ENCODE measurements around the gene PRR19.
"Not testable (repeated sequence)": the region's sequence is repeated elsewhere in the genome, so short reads cannot be mapped to it uniquely, and the experiment has no call there.

The PRR19 gene

GRCh38 chr19:42326969-42327368, 25.0 kb downstream of the PRR19 start:
- no peak for DNase-seq (ENCODE audit: low read depth)

DNA sequence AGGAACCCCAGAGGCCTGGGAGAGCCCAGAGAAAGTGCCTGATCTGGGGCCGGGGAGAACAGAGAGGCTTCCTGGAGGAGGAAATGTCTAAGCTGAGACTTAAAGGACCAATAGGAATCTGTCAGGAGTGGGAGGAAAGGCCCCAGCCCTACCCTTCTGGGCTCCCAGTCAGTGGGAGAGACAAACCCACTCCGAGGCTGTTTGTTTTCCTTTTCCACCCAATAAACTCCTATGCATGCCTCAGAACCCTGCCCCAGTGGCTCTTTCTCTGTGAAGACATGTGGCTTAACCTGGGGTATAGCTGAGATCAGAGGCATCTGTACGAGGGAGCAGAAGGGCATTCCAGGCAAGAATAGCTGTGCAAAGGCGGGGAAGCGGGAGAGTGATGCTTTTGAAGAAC, 25.4 kb downstream of the PRR19 start:
- no peak for DNase-seq (ENCODE audit: low read depth)

- no peak for DNase-seq (ENCODE audit: low read depth)
These were observed 26.2 kb downstream of the PRR19 start for GRCh38 chr19:42328106-42328505.

DNA sequence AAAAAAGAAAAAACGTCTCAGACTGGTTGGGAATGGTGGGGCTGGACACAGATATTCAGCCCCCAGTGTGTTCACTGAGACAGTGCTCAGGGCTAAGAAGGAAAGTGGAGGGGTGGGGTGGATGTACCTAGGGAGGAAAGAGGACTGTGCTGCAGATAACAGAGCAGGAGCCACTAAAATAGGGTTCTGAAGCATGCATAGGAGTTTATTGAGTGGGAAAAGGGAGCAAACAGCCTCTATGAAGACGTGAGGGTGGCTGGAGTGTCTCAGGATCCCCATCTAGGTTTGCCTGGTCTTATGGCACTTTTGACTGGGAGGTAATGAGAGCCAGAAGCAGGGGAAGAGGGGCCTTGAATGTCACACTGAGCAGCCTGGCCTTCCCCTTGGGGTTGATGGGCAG, 26.9 kb downstream of the PRR19 start:
- no peak for DNase-seq (ENCODE audit: low read depth)

DNA sequence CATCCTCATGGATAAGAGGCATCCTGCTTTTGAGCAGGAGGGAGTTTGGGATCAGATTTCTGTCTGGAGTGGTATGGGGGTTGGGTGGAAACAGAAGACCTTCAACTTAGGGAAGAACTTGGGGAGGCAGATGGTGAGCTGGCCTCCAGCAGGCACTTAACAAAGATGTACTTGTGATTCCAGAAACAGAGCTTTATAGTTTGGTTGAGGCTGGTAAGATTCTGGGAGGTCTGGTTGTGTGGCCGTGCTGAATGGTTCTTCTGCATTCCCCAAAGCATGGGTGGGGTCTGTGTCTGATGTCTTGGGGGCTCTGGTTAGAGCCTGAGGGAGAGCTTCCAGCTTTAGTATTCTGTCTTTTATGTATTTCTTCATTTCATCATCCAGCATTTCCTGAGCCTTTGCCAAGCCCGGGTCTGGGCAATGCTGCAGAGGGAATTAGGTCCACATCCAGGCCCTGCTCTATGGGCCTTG, 28.3 kb downstream of the PRR19 start:
- no peak for DNase-seq (ENCODE audit: low read depth)

GRCh38 chr19:42331333-42331732, 29.4 kb downstream of the PRR19 start:
- not testable (repeated sequence) for DNase-seq (ENCODE audit: low read depth)

GRCh38 chr19:42332059-42332458, 30.1 kb downstream of the PRR19 start:
- no peak for DNase-seq (ENCODE audit: low read depth)

DNA sequence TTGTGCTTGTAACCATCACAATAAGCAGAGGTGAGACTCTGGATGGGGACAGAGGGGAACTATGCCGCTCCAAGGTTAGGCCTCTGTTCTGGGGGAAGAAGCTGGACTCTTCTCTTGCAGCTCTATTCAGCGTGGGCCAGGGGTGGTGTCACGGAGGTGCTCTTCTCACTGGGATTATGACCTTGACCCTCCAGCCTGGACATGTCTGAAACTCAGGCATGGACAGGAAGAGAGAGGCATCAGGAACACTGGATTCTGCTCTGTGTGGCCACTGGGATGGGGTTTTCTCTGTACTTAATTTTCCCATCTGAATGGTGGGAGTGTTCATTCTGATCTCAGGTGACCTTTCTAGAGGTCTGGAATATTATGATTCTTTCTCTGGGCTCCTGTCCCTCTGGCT, 31.1 kb downstream of the PRR19 start:
- DNase-seq (ENCODE audit: low read depth), result no peak

GRCh38 chr19:42333975-42334696, 32.2 kb downstream of the PRR19 start:
- no peak for DNase-seq (ENCODE audit: low read depth)

GRCh38 chr19:42334697-42335373, 32.9 kb downstream of the PRR19 start:
- DNase-seq (ENCODE audit: low read depth), result no peak

- no peak for DNase-seq (ENCODE audit: low read depth)
These were observed 33.5 kb downstream of the PRR19 start for GRCh38 chr19:42335374-42335936.

- no peak for DNase-seq (ENCODE audit: low read depth)
These were observed 34.0 kb downstream of the PRR19 start for GRCh38 chr19:42335971-42336370.

DNA sequence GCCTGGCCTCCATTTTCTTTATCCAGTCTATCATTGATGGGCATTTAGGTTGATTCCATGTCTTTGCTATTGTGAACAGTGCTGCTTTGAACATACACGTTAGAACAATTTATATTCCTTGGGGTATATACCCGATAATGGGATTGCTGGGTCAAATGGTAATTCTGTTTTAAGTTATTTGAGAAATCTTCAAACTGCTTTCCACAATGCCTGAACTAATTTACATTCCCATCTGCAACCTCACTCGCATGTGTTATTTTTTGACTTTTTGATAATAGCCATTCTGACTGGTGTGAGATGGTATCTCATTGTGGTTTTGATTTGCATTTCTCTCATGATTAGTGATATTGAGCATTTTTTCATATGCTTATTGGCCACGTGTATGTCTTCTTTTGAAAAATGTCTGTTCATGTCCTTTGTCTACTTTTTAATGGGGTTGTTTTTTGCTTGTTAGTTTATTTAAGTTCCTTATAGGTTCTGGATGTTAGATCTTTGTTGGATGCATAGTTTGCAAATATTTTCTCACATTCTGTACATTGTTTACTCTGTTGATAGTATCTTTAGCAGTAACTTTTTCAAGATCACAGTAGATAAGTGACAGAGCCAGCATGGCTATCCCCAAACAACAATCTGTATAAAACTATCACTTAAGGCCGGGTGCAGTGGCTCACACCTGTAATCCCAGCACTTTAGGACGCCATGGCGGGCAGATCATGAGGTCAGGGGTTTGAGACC, 37.4 kb downstream of the PRR19 start:
- DNase-seq (ENCODE audit: low read depth), result not testable (repeated sequence)

GRCh38 chr19:42339922-42340321, 38.0 kb downstream of the PRR19 start:
- not testable (repeated sequence) for DNase-seq (ENCODE audit: low read depth)

DNA sequence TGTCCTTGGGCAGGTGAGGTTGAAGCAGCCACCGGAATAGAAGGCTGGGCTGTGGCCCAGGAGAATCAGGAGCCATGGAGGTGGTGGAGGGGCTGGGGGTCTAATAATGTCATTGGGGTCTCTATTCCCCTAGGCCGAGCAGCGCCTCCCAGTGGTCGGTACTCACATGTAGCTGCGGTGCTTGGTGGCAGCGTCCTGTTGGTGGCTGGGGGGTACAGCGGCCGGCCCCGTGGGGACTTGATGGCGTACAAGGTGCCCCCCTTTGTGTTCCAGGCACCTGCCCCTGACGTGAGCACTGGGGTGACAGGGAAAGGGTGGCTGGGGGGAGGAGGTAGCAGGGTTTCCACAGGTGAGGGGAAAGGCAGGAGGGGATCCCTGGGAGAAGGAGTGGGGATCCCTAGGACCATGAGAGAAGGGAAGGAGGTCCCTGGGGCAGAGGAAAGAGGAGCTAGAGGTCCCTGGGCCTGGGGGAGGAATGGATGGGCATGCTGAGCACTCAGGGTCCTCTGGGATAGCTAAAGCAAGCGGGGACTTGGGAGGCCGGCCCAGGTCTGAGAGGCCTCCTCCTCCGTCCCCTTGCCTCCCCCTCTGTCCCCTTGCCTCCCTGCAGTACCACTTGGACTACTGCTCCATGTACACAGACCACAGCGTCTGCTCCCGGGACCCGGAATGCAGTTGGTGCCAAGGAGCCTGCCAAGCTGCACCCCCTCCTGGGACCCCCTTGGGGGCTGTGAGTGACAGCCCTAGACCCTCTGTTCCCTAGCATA, 41.6 kb downstream of the PRR19 start:
- DNase-seq (ENCODE audit: low read depth), result no peak

DNA sequence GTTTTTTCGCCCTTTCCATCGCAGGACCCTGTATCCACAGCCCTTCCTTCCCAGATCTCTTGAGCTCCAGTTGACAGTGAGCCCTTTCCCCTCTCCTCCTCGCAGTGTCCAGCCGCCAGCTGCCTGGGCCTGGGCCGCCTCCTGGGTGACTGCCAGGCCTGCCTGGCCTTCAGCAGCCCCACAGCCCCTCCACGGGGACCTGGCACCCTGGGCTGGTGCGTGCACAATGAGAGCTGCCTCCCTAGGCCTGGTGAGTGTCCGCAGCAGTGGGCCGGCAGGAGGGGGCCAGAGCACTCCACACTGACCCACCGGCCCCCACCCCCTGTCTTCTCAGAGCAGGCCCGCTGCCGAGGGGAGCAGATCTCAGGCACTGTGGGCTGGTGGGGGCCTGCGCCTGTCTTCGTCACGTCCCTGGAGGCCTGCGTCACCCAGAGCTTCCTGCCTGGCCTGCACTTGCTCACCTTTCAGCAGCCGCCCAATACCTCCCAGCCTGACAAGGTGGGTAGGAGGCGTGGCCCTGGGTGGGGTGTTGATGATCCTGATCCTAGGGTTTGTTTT, 42.5 kb downstream of the PRR19 start:
- no peak for DNase-seq (ENCODE audit: low read depth)

DNA sequence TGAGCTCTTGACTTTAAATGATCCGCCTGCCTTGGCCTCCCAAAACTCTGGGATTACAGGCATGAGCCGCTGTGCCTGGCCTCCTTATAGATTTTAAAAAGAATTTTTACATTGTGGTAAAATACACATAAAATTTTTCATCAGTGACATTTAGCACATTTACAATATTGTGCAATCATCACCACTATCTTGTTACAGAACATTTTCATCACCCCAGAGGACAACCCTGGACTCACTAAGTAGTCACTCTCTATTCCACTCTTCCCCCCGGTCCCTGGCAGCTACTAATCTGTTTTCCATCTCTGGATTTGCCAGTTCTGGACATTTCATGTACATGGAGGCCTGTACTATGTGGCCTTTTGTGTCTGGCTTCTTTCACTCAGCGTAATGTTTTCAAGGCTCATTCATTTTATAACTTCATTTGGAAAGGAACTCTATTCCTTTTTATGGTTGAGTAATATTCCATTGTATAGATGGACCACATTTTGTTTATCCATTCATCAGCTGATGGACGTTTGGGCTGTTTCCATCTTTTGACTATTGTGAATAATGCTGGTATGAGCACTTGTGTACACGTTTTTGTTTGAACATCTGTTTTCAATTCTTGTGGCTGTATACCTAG, 43.4 kb downstream of the PRR19 start:
- DNase-seq (ENCODE audit: low read depth), result no peak

- DNase-seq (ENCODE audit: low read depth), result no peak
These were observed 46.3 kb downstream of the PRR19 start for GRCh38 chr19:42348211-42348610.

DNA sequence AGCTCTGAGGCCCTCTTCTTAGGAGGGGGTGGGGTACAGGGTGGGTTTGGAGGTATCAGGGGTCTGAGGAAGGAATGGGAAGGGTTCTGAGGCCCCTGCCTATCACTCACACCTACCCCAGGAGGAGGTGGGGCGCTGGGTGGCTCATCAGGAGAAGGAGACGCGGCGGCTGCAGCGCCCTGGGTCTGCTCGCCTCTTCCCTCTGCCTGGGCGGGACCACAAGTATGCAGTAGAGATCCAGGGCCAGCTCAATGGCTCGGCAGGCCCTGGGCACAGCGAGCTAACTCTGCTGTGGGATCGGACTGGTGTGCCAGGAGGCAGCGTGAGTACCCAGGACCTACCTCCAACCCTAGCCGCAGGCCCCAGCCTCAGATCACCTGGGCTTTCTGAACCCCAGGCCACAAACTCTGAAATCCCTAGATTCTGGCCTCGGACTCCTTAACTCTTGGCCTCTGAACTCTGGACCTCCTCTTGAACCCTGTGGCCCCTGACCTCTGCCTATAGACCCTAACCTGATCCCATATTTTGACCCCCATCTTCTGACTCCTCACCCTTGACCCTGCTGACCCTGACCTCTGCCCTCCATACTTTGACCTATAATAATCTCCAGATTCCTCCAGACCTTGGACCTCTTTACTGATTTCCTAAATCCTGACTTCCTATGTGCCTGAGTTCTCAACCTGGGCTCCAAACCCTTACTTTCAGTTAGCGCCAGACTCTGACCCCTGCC, 47.6 kb downstream of the PRR19 start:
- no peak for DNase-seq (ENCODE audit: low read depth)

GRCh38 chr19:42350417-42350816, 48.5 kb downstream of the PRR19 start:
- no peak for DNase-seq (ENCODE audit: low read depth)

Data from activated T-cell treated with anti-CD3 and anti-CD28 coated beads for 48 hours (primary cell).